Measurements from ENCODE around the gene TEP1. TPM values are rescaled to one million over a fixed set of nuclear protein-coding genes. Genes with fewer than 3 reads are reported as not detected.

The TEP1 gene
- total and polyA plus RNA-seq, 2 of the 13 experiments (the other 11 are each of a cell fraction or from before 2014, with no cell fraction given): 11.0 to 12.8 TPM

DNA sequence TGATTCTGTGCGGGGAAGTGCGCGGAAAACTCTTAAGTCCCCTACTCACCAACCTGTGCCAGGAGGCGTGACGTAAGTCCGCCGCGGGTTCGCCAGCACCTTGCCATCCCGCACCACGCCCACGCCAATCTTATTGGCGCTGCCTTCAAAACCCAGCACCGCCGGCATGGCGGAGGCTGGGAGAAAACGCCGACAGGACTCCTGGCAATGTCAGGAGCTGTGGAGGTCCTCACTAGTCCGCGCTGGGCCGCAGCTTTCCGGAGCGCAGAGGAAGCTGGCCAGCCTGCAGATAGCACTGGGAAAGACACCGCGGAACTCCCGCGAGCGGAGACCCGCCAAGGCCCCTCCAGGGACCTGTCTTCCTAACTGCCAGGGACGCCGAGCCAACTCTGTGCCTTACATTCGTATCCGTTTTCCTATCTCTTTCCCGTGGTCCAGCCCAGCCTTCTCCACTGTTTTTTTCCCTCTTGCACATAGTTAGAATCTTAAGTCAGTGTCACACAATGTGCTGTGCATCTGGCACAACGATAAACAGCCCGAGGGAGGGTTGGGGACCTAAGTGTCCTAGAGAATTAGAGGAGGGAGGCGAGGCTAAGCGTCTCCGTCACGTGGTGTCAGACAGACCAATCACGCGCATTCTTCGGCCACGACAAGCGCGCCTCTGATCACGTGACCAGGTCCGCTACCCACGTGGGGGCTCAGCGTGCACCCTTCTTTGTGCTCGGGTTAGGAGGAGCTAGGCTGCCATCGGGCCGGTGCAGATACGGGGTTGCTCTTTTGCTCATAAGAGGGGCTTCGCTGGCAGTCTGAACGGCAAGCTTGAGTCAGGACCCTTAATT, 41.4 kb upstream of the TEP1 start, which contains the start of the genes APEX1 and OSGEP (continued):
- TF ChIP-seq SOX13 (IDR thresholded peaks at IDR 0.05) (0 out of 2 replicates have a peak, but pooled peaks have one; percentile 52), SOX13 (CRISPR knock-in tag; conservative IDR thresholded peaks at IDR 0.05 in 1 of 2, IDR thresholded peaks at IDR 0.05 in 1 of 2) (peak in 1 of 2 experiments; percentile 34; a peak in 2 of 4 replicates), ZBTB3 (CRISPR knock-in tag; IDR thresholded peaks at IDR 0.05; ENCODE audit: borderline replicate concordance, low read depth) (no peak), ZNF546 (CRISPR knock-in tag; conservative IDR thresholded peaks at IDR 0.05) (peak; percentile 61), RBM22 (optimal IDR thresholded peaks at IDR 0.05; ENCODE audit: low read length) (peak; percentile 59), GTF3A (CRISPR knock-in tag; conservative IDR thresholded peaks at IDR 0.05) (peak; percentile 32; the same call in 1 of the 2 replicates), MIER3 (CRISPR knock-in tag; IDR thresholded peaks at IDR 0.05; ENCODE audit: borderline replicate concordance) (peak; percentile 81), ZNF230 (CRISPR knock-in tag; IDR thresholded peaks at IDR 0.05) (peak; percentile 62; the same call in 1 of the 2 replicates), YY1 (IDR thresholded peaks at IDR 0.05; ENCODE audit: insufficient read depth, insufficient replicate concordance, low read depth, low read length) (peak; percentile 81), PHF8 (CRISPR knock-in tag; IDR thresholded peaks at IDR 0.05) (peak; percentile 91), SETDB1 (CRISPR knock-in tag; IDR thresholded peaks at IDR 0.05; ENCODE audit: borderline replicate concordance) (no peak), KDM2A (CRISPR knock-in tag; IDR thresholded peaks at IDR 0.05; ENCODE audit: borderline replicate concordance, low read depth) (peak; percentile 88), HES4 (CRISPR knock-in tag; IDR thresholded peaks at IDR 0.05; ENCODE audit: borderline replicate concordance) (peak; percentile 89), WIZ (CRISPR knock-in tag; IDR thresholded peaks at IDR 0.05) (no peak), ZFP90 (CRISPR knock-in tag; IDR thresholded peaks at IDR 0.05; ENCODE audit: borderline replicate concordance) (no peak), SNAI1 (CRISPR knock-in tag; IDR thresholded peaks at IDR 0.05; ENCODE audit: borderline replicate concordance) (peak; percentile 67), KDM4B (CRISPR knock-in tag; IDR thresholded peaks at IDR 0.05) (peak; percentile 72), CREB1 (IDR thresholded peaks at IDR 0.05) (peak; percentile 85), CREB1 (CRISPR knock-in tag; IDR thresholded peaks at IDR 0.05) (peak; percentile 89), ZKSCAN5 (CRISPR knock-in tag; IDR thresholded peaks at IDR 0.05) (no peak), MEIS1 (CRISPR knock-in tag; IDR thresholded peaks at IDR 0.05; ENCODE audit: borderline replicate concordance) (0 out of 2 replicates have a peak, but pooled peaks have one; percentile 32), PHF21A (CRISPR knock-in tag; IDR thresholded peaks at IDR 0.05) (peak; percentile 97), NFIC (IDR thresholded peaks at IDR 0.05; ENCODE audit: low read length) (peak; percentile 63; the same call in 1 of the 2 replicates), MAZ (IDR thresholded peaks at IDR 0.05; ENCODE audit: borderline replicate concordance, low read depth, low read length) (0 out of 2 replicates have a peak, but pooled peaks have one; percentile 40), MAZ (CRISPR knock-in tag; IDR thresholded peaks at IDR 0.05; ENCODE audit: low read depth) (peak; percentile 84; the same call in 1 of the 2 replicates), ZNF343 (CRISPR knock-in tag; IDR thresholded peaks at IDR 0.05) (peak; percentile 79)
- TF ChIP-seq, protein P1, sequence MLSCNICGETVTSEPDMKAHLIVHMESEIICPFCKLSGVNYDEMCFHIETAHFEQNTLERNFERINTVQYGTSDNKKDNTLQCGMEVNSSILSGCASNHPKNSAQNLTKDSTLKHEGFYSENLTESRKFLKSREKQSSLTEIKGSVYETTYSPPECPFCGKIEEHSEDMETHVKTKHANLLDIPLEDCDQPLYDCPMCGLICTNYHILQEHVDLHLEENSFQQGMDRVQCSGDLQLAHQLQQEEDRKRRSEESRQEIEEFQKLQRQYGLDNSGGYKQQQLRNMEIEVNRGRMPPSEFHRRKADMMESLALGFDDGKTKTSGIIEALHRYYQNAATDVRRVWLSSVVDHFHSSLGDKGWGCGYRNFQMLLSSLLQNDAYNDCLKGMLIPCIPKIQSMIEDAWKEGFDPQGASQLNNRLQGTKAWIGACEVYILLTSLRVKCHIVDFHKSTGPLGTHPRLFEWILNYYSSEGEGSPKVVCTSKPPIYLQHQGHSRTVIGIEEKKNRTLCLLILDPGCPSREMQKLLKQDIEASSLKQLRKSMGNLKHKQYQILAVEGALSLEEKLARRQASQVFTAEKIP (CRISPR knock-in tag; IDR thresholded peaks at IDR 0.05; ENCODE audit: borderline replicate concordance): no peak
- TF ChIP-seq, protein P2, sequence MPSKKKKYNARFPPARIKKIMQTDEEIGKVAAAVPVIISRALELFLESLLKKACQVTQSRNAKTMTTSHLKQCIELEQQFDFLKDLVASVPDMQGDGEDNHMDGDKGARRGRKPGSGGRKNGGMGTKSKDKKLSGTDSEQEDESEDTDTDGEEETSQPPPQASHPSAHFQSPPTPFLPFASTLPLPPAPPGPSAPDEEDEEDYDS (CRISPR knock-in tag; IDR thresholded peaks at IDR 0.05): peak; percentile 95
- TF ChIP-seq, protein P3, sequence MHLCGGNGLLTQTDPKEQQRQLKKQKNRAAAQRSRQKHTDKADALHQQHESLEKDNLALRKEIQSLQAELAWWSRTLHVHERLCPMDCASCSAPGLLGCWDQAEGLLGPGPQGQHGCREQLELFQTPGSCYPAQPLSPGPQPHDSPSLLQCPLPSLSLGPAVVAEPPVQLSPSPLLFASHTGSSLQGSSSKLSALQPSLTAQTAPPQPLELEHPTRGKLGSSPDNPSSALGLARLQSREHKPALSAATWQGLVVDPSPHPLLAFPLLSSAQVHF (CRISPR knock-in tag; IDR thresholded peaks at IDR 0.05): no peak
